Choroid plexus epithelial cell (primary cell): Measurements from ENCODE around the gene DIRAS1.

Experiments
- DNase-seq: peaks from one replicate; pipeline ENCODE4 v3.0.0-alpha.2; 2010; ENCODE audit warnings: low read depth
- H3K4me3 ChIP-seq: 2 replicates; pipeline ENCODE4 v1.5.1; 2011; ENCODE audit warnings: low read depth, mild to moderate bottlenecking, control low read depth, low read length, moderate library complexity
- CTCF ChIP-seq: conservative IDR thresholded peaks from 2 replicates; pipeline ENCODE4 v1.5.1; 2011; ENCODE audit warnings: low read depth, mild to moderate bottlenecking, control low read depth, inconsistent platforms, low read length, moderate library complexity

Gene DIRAS1

GRCh38 chr19:2721570-2722540 lies 683 bp upstream of the DIRAS1 start:
- DNase-seq = no peak
- no peak overlapping the region for H3K4me3 ChIP-seq
- no peak for TF ChIP-seq CTCF

- peak; percentile 22 for DNase-seq
- H3K4me3 ChIP-seq = no peak overlapping the region
- no peak for TF ChIP-seq CTCF
Measured at GRCh38 chr19:2719920-2720776, 1.0 kb downstream of the DIRAS1 start.

GRCh38 chr19:2719232-2719735 lies 1.9 kb downstream of the DIRAS1 start:
- TF ChIP-seq CTCF = no peak
- H3K4me3 ChIP-seq = no peak overlapping the region
- DNase-seq = no peak

DNA sequence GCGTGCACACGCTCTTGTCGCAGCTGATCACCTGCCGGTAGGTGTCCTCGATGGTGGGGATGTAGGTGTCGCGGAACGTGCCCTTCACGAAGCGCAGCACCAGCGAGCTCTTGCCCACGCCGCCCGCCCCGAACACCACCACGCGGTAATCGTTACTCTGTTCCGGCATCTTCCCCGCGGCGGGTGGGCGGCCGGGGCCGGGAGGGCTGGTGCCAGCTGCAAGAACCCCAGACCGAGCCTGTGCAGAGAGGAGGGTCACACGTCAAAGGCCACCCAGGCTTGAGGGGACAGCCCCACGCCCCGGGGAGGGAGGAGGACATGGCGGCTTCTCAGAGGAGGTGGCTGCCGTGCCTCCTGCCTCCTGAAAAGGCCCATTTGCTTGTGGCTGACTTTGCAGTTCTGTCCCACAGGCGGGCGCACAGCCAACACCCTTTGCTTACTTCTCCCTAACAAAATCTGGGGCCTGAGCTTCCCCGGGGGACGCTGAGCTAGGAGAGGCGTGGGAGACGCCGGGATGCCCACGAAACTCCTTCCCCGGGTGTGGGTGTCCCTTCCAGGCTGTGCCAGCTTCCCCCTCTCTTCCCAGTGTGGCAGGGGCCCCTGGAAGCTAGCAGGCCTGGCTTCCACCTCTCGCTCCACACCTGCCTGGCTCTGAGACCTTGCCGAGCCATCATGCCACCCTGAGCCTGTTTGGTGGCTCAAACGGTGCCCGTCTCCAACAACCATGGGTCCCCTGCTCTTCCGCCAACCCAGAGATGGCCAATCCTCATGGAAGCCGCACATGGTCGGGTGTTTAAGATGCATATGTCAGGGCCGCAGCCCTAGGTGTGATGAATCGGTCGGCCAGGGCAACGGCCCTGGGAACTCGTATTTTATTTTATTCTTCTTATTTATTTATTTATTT lies 3.3 kb downstream of the DIRAS1 start:
- no peak for TF ChIP-seq CTCF
- no peak overlapping the region for H3K4me3 ChIP-seq
- no peak for DNase-seq

DNA sequence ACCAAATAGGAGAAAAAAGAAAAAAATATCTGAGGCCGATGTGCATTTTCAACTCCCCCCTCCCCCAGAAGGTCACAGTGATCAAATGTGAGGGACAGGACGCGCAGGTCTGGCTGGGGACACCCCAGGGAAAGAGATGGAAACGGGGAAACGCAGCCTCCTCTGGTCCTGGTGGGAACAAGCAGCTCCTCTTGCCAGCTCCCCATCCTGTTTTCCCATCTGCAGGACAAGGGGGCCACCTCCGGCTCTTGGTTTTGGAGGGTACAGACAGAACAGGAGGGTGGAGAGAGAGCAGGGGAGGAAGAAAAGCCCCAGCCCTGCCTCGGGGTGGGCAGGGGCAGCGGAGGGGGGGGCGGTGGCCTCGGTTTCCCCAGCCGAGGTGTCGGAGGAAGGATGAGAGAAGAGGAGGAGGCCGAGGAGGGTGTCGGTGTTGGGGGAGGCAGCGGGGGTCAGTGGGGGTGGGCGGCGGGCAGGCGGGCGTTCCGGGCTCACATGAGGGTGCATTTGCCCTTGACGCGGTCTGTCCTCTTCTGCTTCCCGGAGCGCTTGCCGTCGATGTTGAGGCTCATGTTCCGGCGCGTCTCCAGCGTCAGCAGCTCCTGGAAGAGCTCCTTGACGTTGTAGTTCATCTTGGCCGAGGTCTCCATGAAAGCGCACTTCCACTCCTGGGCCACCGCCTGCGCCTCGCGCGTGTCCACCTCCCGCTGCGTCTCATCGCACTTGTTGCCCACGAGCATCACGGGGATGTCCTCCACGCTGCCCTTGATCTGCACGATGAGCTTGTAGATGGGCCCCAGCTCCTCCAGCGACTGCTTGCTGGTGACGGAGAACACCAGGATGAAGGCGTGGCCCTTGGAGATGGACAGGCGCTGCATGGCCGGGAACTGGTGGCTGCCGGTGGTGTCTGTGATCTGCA lies 4.2 kb downstream of the DIRAS1 start:
- no peak for DNase-seq
- H3K4me3 ChIP-seq = no peak overlapping the region
- no peak for TF ChIP-seq CTCF
